Measurements from ENCODE around the gene MYO5B. TPM values are rescaled to one million over a fixed set of nuclear protein-coding genes. Genes with fewer than 3 reads are reported as not detected.
A peak's percentile ranks its signal among the peaks of the same experiment; 100 is the strongest.

The MYO5B gene
- total RNA-seq, 1 donor: under 0.01 TPM

DNA sequence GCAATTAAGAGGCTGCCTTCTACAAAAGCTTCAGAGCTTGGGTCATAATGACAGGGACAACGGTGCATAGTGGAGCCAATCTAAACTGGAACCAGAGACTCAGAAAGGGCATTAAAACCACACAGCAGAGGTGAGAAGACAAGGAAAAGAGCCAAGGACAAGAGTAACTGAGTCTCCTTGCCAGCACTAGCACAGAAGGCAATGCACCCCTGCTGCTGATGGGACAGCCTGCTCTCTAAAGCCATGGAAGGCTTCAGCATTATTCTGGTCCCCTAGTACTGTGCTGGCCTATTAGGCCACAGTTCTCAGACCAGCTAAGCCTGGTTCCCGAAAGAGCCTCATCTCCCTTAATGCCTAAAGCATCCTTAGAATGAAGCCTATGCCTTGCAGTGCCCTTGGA is 15.5 kb downstream of the MYO5B start:
- H3K4me3 ChIP-seq (ENCODE audit: low read depth, low read length): no peak overlapping the region
- TF ChIP-seq, protein P1, sequence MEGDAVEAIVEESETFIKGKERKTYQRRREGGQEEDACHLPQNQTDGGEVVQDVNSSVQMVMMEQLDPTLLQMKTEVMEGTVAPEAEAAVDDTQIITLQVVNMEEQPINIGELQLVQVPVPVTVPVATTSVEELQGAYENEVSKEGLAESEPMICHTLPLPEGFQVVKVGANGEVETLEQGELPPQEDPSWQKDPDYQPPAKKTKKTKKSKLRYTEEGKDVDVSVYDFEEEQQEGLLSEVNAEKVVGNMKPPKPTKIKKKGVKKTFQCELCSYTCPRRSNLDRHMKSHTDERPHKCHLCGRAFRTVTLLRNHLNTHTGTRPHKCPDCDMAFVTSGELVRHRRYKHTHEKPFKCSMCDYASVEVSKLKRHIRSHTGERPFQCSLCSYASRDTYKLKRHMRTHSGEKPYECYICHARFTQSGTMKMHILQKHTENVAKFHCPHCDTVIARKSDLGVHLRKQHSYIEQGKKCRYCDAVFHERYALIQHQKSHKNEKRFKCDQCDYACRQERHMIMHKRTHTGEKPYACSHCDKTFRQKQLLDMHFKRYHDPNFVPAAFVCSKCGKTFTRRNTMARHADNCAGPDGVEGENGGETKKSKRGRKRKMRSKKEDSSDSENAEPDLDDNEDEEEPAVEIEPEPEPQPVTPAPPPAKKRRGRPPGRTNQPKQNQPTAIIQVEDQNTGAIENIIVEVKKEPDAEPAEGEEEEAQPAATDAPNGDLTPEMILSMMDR (IDR thresholded peaks at IDR 0.05; ENCODE audit: insufficient read depth, low read depth, low read length): no peak
- no peak for DNase-seq (ENCODE audit: low read depth)

DNA sequence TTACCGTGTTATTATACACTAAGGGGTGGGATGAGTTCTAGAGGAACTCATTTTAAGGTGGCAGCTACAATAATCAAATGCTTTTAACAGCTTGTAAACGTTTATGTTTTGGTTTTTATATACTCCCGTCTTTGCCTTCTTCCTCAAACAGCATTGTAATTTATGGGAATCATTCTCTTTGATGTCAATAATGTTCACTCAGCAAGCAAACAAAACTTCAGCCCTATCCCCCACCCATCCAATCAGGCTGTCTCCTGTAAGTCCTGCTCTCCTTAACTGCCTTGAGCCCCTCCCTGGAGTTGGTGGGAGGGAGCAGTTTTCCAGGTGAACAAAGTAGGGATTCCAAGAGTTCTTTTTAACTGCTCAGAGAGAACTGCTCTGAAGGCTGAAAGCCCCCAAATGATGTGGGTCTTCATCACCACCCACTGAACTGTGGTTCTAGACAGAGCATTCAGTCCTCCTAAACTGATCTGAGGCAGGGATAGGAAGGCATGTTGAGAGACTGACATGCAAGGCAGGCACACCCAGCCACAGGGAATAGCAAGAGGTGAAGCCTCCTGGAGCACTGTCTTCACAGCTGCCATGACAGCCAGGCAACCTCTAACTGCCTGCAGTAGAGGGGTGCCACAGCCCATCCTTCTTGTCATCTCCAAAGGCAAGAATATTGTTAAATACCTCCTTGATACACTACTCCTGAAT is 17.5 kb downstream of the MYO5B start:
- TF ChIP-seq, protein P1 (IDR thresholded peaks at IDR 0.05; ENCODE audit: insufficient read depth, low read depth, low read length): no peak
- H3K4me3 ChIP-seq (ENCODE audit: low read depth, low read length): no peak overlapping the region
- DNase-seq (ENCODE audit: low read depth): no peak

DNA sequence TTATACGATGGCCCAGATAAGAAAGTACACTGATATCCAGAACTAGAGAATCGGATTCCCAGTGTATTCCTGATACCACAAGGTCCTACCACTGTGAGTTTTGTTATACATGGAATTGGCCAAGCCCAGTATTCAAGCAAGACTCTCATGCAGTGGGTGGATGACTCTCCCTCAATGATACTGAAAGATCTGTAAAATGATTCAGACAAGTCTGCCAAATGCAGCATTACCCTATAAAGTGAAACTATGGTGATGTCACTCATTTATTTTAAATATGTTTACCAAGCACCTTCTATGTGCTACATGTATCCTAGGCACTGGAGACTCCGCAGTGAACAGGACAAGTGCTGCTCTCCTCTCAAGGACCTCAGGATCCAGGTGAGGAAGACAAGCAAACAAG is 22.6 kb downstream of the MYO5B start:
- DNase-seq (ENCODE audit: low read depth): no peak
- TF ChIP-seq, protein P1 (IDR thresholded peaks at IDR 0.05; ENCODE audit: insufficient read depth, low read depth, low read length): no peak
- H3K4me3 ChIP-seq (ENCODE audit: low read depth, low read length): no peak overlapping the region

DNA sequence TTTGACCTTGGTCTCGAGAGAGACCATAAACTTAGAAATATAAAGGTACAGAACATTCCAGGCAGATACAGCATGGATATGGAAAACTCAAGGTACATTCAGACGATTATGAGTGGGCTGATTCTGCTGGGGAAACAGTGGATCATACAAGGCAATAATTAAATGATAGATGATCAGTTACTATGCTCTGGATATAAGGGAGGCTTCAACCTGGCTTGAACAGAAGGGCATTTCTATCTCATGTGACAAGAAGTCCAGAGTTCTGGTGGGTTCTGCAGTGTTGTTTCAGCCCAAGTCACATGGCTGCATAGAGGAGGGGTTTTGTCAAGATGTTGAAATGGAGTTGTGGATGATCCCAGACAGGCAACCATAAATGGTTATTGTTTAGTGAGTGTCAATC is 23.5 kb downstream of the MYO5B start:
- TF ChIP-seq, protein P1 (IDR thresholded peaks at IDR 0.05; ENCODE audit: insufficient read depth, low read depth, low read length): no peak
- no peak for DNase-seq (ENCODE audit: low read depth)

DNA sequence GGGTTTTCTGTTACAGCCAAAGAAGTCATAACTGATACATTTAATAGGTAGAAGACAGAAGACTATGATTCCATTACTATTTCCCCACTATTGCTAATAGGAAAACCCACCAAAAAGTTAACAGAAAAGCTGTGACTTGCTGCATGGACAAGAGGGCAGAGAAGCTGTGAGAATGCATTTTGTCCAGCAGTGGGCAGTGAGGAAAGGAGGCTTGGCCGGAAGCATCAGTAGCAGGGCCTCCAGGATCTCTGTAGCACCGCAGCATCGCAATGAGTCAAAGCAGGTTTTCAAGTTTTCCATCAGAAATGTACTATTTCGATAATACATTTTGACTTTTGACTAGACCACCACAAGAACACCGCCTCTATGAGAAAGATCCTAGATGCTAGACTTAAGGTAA is 24.9 kb downstream of the MYO5B start:
- no peak overlapping the region for H3K4me3 ChIP-seq (ENCODE audit: low read depth, low read length)
- TF ChIP-seq, protein P1 (IDR thresholded peaks at IDR 0.05; ENCODE audit: insufficient read depth, low read depth, low read length): peak; percentile 9
- no peak for DNase-seq (ENCODE audit: low read depth)

More for the DNA sequence above, 23.5 kb downstream of the MYO5B start:
- H3K4me3 ChIP-seq (ENCODE audit: low read depth, low read length): no peak overlapping the region

DNA sequence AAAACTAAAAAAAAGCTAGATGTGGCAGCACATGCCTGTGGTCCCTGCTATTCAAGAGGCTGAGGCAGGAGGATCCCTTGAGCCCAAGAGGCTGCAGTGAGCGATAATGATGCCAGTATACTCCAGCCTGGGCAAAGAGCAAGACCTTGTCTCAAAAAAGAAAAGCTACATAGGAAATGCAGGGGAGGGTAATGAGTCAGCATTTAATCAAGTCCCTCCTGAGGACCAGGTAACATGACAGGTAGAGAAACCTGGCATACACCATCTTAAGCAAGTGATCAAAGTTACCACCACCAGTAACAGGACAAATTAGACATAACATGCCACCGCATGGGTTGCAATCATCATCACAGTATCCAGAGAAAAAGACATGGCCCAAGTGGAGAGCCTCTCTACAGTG is 25.8 kb downstream of the MYO5B start:
- no peak overlapping the region for H3K4me3 ChIP-seq (ENCODE audit: low read depth, low read length)
- no peak for DNase-seq (ENCODE audit: low read depth)
- TF ChIP-seq, protein P1 (IDR thresholded peaks at IDR 0.05; ENCODE audit: insufficient read depth, low read depth, low read length): no peak

DNA sequence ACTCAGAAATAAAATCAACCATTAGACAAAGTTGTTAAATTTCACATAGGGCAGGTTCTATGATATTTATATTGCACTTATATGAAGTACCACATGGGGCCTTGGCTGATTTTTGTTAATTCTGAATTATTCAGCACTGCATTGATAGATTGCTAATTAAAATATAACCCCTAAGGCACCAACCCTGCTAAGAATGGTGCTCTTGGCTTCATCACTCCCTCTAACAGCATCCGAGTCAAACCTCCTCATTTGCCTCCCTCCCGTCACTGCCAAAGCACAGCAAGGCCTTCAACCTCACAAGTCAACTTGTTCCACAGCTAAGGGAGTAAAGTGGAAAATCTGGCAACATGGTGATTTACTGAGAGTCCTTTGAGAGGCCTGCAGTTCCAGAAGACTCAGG is 27.0 kb downstream of the MYO5B start:
- DNase-seq (ENCODE audit: low read depth): no peak
- TF ChIP-seq, protein P1 (IDR thresholded peaks at IDR 0.05; ENCODE audit: insufficient read depth, low read depth, low read length): no peak

More for the DNA sequence above, 27.0 kb downstream of the MYO5B start:
- no peak overlapping the region for H3K4me3 ChIP-seq (ENCODE audit: low read depth, low read length)
